NCI-H2081 treated with DMSO at 0.1 percent for 48 hours (cell line): ENCODE measurements around the gene MEX3A.
A peak's percentile ranks its signal among the peaks of the same experiment; 100 is the strongest.
"Not testable (repeated sequence)": the region's sequence is repeated elsewhere in the genome, so short reads cannot be mapped to it uniquely, and the experiment has no call there.

ENCODE experiments used
- DNase-seq: peaks from one replicate; lab custom pipeline; 2025; lab: John Stamatoyannopoulos, UW

The MEX3A gene

GRCh38 chr1:156054500-156055280 is 27.6 kb downstream of the MEX3A start, which contains the start of gene LAMTOR2:
Gene LAMTOR2 (plus strand): TSS chr1:156054782. CDS start chr1:156054890, 108 bp downstream.
- DNase-seq = peak; percentile 99

DNA sequence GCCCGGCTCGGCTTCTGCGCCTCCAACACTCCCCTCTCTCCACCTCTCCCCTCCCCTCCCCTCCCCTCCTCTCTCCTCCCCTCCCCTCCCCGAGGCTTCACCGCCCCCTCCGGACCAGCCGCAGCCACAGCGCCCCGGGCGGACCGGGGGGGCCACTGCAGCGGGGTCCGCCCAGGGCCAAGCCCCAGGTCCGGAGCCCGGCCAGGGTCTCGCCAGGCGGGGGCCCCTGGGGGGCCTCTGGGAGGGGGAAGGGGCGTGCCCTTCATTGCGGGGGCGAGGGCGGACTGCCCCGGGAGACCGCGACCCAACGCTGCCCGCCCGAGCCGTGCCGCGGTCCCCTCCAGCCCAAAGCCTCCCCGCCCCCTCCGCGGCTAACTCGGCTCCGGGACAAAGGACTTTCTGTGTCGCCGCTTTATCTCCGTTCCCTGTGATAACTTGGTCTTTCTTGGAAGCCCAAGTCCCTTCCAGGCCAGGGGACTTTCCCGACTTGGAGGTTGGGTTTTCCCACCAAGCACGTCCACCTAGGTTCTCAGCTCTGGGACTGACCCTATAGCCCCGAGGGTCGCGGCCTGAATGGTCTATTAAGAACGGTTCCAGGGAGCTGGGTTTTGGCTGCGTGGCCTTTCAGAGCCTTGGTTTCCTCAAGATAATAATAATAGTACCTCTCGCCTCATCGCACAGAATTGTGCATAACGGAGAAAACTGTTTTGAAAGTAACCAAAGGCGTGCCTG is 28.3 kb downstream of the MEX3A start, which contains the start of gene UBQLN4:
TSS of gene UBQLN4 (minus strand) at position 31 of the 732 bp plus-strand sequence. CDS start 97 bp downstream, outside the sequence.
- DNase-seq = no peak

GRCh38 chr1:156052862-156053767 is 29.1 kb downstream of the MEX3A start:
- no peak for DNase-seq

GRCh38 chr1:156051011-156051725 is 31.1 kb downstream of the MEX3A start:
- no peak for DNase-seq

DNA sequence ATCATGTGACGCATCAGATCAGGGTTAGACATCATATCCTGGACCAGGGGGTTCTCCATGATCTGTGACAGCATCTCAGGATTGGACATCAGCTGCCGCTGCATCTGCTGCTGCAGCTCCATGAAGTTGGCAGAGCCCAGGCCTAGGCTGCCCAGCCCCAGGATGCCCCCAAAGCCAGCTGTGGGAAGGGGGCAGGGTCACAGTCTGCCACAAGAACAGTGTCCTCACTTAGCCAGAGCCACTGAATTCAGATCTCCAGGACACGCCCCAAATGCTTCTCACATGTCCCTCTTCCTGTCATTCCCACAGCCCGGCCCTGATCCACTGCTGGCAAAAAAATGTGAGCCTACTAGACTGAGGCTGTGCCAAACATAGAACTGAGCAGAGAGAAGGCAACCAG is 31.9 kb downstream of the MEX3A start:
- DNase-seq = no peak

DNA sequence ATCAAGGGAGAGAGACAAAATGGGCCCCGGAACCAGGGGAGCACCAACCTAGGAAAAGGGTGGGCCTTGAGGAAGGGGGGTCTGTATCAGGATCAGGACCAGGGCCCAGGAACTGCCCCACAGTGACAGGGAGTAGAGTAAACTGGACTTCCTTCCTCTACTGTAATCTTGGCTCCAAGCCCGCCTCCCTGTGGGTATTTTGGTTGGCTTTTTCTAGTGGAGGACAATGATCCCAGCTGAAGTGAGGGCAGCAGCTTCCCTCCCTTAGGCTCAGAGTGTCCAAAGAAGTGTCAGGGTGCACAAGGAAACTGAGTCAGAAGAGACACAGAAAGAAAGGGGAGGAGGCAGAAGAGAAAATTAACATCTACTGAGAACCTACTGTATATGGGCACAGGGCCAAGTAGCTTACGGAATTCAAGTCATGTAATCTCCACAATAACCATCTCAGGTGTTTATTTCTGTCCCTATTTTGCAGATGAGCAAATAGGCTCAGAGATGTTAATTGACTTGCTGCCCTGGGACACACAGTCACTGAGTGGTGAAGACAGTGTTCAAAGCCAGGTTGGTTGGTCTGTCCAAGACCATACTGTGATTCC is 33.5 kb downstream of the MEX3A start:
- no peak for DNase-seq

DNA sequence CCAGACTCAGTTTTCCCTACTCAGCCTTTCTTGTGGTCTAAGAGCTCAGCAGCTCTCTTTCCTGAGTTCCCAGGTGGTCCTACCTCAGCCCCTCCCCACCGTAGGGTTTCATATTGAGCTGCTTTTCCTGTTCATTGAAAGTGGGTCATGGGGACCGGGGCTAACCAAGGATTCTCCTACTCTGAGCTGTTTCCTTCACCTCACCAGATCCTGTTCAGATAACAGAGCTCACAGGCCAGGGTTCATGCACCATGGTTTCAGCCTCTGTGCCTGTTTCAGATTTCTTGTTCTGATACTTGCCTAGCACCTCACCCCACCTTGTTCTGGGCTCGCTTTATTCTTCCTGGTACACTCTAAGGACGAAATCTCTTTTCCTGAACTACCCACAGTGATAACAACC is 37.2 kb downstream of the MEX3A start:
- DNase-seq = no peak

DNA sequence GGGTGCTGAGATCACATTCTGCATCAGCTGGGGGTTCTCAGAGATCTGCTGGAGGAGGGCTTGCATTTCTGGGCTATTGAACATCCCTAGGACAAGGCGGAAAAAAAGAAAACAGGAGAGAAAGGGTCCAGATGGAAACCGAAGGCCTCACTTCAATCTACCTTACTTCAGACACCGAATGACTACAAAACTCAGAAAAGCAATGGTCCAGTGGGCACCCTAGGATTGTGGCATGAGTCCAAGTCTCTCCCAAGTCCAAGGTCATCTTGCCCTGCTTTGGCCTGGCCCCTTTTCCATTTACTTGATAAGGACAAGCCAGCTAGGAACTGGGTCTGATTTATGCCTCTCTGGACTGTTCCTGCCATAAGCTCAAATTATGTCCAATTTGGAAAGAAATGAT is 39.4 kb downstream of the MEX3A start:
- DNase-seq = no peak

GRCh38 chr1:156034991-156035390 is 47.3 kb downstream of the MEX3A start:
- DNase-seq = not testable (repeated sequence)

GRCh38 chr1:156033011-156033410 is 49.3 kb downstream of the MEX3A start:
- DNase-seq = no peak

DNA sequence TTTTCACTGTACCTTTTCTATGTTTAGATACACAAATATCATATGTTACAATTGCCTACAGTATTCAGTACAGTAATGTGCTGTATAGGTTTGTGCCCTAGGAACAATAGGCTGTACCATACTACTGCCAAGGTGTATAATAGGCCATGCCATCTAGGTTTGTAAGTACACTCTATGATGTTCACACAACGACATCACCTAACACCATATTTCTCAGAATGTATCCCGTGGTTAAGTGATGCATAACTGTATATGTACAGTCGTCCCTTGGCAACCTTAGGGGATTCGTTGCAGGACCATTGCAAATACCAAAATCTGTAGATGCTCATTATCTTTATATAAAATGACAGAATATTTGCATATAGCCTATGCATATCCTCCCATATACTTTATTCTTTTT is 55.7 kb downstream of the MEX3A start:
- no peak for DNase-seq

DNA sequence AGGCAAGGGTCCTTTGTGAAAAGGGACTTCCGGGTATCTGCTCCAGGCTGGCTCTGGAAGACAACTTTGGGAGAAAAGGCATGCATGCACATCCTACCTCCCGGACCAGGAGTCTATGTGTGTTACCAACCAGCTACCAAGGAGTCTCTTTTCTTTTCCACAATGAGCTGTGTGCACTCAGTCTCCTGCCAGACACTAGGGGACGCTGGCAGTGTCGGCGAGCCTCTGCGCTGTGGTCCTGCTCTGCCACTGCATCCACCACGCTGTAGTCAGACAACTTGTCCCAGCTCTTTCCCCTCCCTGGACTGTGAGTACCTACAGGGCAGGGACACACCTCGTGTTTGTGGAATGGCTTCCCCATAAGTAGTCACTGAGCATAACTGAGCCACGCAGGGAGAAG is 56.4 kb downstream of the MEX3A start:
- no peak for DNase-seq

DNA sequence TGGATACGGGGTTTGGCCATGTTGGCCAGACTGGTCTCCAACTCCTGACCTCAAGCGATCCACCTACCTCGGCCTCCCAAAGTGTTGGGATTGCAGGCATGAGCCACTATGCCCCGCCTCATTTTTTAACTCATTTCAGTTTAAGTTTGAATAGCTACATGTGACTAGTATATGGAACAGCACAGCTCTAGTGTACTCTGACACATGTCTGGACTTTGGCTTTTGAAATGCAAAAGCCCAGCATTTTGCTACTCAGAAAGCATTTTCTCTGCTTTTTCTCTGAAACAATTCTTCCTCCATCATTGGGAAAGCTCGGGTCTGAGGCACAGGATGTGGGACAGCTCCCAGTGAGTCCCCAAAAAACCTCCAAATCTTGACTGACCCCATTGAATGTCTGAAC is 57.5 kb downstream of the MEX3A start:
- no peak for DNase-seq
